Ascending aorta (tissue), 2 donors: ENCODE data around the gene PRR22. TPM values are rescaled to one million over a fixed set of nuclear protein-coding genes. Genes with fewer than 3 reads are reported as not detected.

Experiments
- DNase-seq, 2 donors: peaks; one replicate each; pipeline ENCODE4 v3.0.0-alpha.2; 2019; ENCODE audit warnings: low spot score in 2 of 2
- H3K27ac ChIP-seq, 2 donors: fragments of 200-600 bp; sonication (generic); one replicate each; pipeline ENCODE4 v1.5.1; 2016 to 2017; ENCODE audit warnings: mild to moderate bottlenecking in 1 of 2
- H3K27me3 ChIP-seq: fragments of 200-600 bp; sonication (generic); one replicate; pipeline ENCODE4 v1.5.1; 2017
- H3K36me3 ChIP-seq, 2 donors: fragments of 200-600 bp; sonication (generic); one replicate each; pipeline ENCODE4 v1.5.1; 2016
- H3K4me1 ChIP-seq, 2 donors: fragments of 200-600 bp; sonication (generic); one replicate each; pipeline ENCODE4 v1.5.1; 2016 to 2017; ENCODE audit warnings: mild to moderate bottlenecking in 1 of 2
- H3K4me3 ChIP-seq, 2 donors: fragments of 200-600 bp; sonication (generic); one replicate each; pipeline ENCODE4 v1.5.1; 2016 to 2017; ENCODE audit warnings: mild to moderate bottlenecking in 1 of 2
- H3K9me3 ChIP-seq, 2 donors: fragments of 200-600 bp; sonication (generic); one replicate each; pipeline ENCODE4 v1.5.1; 2016
- CTCF ChIP-seq, 3 experiments: fragments of 200-600 bp in 2 of 3; fragments of 450-650 bp in 1 of 3; sonication (generic) in 2 of 3; IDR thresholded peaks; one replicate each; pipeline ENCODE4 v1.5.1; 2016 to 2019; ENCODE audit warnings: antibody characterized with exemption in 3 of 3, mild to moderate bottlenecking in 1 of 3, moderate library complexity in 1 of 3
- intact Hi-C: fragments of 100-400 bp; cut with DNase I; formaldehyde crosslinking; loops from one replicate; pipeline ENCODE4 v1.15.1; 2023
- total RNA-seq: library from RNA; depleted of rRNA; stranded (reverse); fragments of >200 nt; gene quantifications from one replicate; pipeline ENCODE4 v1.1.0, GENCODE V29; 2016

PRR22 gene
- total RNA-seq, 1 donor from 2014 or later = 3.5 TPM

GRCh38 chr19:5773276-5773675, 11.3 kb downstream of the PRR22 start:
- H3K9me3 ChIP-seq = no peaks in the 10 kb centered on the region
- H3K4me3 ChIP-seq = no peak overlapping the region
- intact Hi-C loops = no loop called here
- H3K27me3 ChIP-seq = no peaks in the 10 kb centered on the region
- H3K4me1 ChIP-seq = no peaks in the 10 kb centered on the region
- H3K27ac ChIP-seq = no peak overlapping the region
- DNase-seq = no peak
- no peak for TF ChIP-seq CTCF (IDR thresholded peaks at IDR 0.05)
- no peaks in the 10 kb centered on the region for H3K36me3 ChIP-seq

GRCh38 chr19:5772416-5772815, 12.1 kb downstream of the PRR22 start:
- Histone ChIP-seq H3K27me3 (no peaks in the 10 kb centered on the region), H3K36me3 (no peaks in the 10 kb centered on the region), H3K9me3 (no peaks in the 10 kb centered on the region), H3K27ac (no peak overlapping the region), H3K4me1 (no peaks in the 10 kb centered on the region), H3K4me3 (no peak overlapping the region)
- no peak for DNase-seq
- TF ChIP-seq CTCF (IDR thresholded peaks at IDR 0.05) = no peak
- intact Hi-C loops = no loop called here

GRCh38 chr19:5767949-5768348, 16.6 kb downstream of the PRR22 start:
- H3K9me3 ChIP-seq = no peaks in the 10 kb centered on the region
- DNase-seq = no peak
- H3K36me3 ChIP-seq = no peaks in the 10 kb centered on the region
- no peaks in the 10 kb centered on the region for H3K4me1 ChIP-seq
- TF ChIP-seq CTCF (IDR thresholded peaks at IDR 0.05) = no peak
- no peak overlapping the region for H3K4me3 ChIP-seq
- no peak overlapping the region for H3K27ac ChIP-seq
- intact Hi-C loops = no loop called here
- H3K27me3 ChIP-seq = no peaks in the 10 kb centered on the region

GRCh38 chr19:5765220-5765619, 19.3 kb downstream of the PRR22 start:
- no peaks in the 10 kb centered on the region for H3K36me3 ChIP-seq
- no peak overlapping the region for H3K4me3 ChIP-seq
- intact Hi-C loops = no loop called here
- no peak for DNase-seq
- no peak for TF ChIP-seq CTCF (IDR thresholded peaks at IDR 0.05)
- no peaks in the 10 kb centered on the region for H3K27me3 ChIP-seq
- H3K27ac ChIP-seq = no peak overlapping the region
- no peaks in the 10 kb centered on the region for H3K4me1 ChIP-seq
- no peaks in the 10 kb centered on the region for H3K9me3 ChIP-seq

- DNase-seq = no peak
- intact Hi-C loops = no loop called here
- no peak overlapping the region for H3K4me3 ChIP-seq
- no peaks in the 10 kb centered on the region for H3K4me1 ChIP-seq
- no peak overlapping the region for H3K27ac ChIP-seq
- no peaks in the 10 kb centered on the region for H3K27me3 ChIP-seq
- H3K36me3 ChIP-seq = no peaks in the 10 kb centered on the region
- H3K9me3 ChIP-seq = no peaks in the 10 kb centered on the region
- no peak for TF ChIP-seq CTCF (IDR thresholded peaks at IDR 0.05)
These were observed 21.8 kb downstream of the PRR22 start for GRCh38 chr19:5762608-5763217.

- no peaks in the 10 kb centered on the region for H3K9me3 ChIP-seq
- no peak for TF ChIP-seq CTCF (IDR thresholded peaks at IDR 0.05)
- no peak overlapping the region for H3K4me3 ChIP-seq
- intact Hi-C loops = no loop called here
- H3K27ac ChIP-seq = no peak overlapping the region
- no peaks in the 10 kb centered on the region for H3K36me3 ChIP-seq
- DNase-seq = no peak
- no peaks in the 10 kb centered on the region for H3K27me3 ChIP-seq
- no peaks in the 10 kb centered on the region for H3K4me1 ChIP-seq
These were observed 30.8 kb downstream of the PRR22 start for GRCh38 chr19:5753743-5754142.
